Measurements from ENCODE around the gene TMCO4.

DNA sequence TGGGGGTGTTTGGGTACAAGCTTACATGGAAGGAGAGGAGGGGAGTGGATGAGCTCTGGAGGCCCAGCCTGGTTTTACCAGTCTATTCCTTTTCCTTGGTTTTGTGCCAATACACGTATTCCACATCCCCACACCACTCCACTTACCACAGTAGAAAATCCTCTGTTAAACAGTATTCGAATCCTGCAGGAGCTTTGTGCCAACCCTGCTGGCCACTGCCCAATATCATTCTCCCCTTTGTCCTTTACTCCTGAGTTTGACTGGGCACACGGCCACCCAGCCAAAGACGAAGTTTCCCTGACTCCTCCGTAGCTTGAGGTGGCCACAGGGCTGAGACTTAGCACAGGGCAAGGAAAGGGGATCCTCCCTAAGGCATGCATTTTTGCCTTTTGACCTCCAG is 61.6 kb downstream of the TMCO4 start:
- TF ChIP-seq, protein P1, sequence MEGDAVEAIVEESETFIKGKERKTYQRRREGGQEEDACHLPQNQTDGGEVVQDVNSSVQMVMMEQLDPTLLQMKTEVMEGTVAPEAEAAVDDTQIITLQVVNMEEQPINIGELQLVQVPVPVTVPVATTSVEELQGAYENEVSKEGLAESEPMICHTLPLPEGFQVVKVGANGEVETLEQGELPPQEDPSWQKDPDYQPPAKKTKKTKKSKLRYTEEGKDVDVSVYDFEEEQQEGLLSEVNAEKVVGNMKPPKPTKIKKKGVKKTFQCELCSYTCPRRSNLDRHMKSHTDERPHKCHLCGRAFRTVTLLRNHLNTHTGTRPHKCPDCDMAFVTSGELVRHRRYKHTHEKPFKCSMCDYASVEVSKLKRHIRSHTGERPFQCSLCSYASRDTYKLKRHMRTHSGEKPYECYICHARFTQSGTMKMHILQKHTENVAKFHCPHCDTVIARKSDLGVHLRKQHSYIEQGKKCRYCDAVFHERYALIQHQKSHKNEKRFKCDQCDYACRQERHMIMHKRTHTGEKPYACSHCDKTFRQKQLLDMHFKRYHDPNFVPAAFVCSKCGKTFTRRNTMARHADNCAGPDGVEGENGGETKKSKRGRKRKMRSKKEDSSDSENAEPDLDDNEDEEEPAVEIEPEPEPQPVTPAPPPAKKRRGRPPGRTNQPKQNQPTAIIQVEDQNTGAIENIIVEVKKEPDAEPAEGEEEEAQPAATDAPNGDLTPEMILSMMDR (IDR thresholded peaks at IDR 0.05; ENCODE audit: extremely low read depth in 1 of 2, insufficient read depth in 1 of 2, low read depth in 1 of 2, low read length in 2 of 2): no peak
- TF ChIP-seq EZH2 (IDR thresholded peaks at IDR 0.05; ENCODE audit: borderline replicate concordance, low read depth, low read length, severe bottlenecking) (no peak), POLR2A (IDR thresholded peaks at IDR 0.05; ENCODE audit: low read depth, low read length) (no peak), POLR2AphosphoS5 (IDR thresholded peaks at IDR 0.05; ENCODE audit: insufficient read depth, low read depth, low read length) (no peak)
